Neuron (in vitro differentiated cells): Measurements from ENCODE around the gene YTHDF1.
"Not testable (repeated sequence)": the region's sequence is repeated elsewhere in the genome, so short reads cannot be mapped to it uniquely, and the experiment has no call there.

ENCODE experiments used
- H2AFZ ChIP-seq: one replicate; pipeline ENCODE4 v1.6.1; 2013; ENCODE audit warnings: low read depth, mild to moderate bottlenecking, inconsistent platforms, low read length, moderate library complexity
- H3K27me3 ChIP-seq: one replicate; pipeline ENCODE4 v1.6.1; 2013; ENCODE audit warnings: low read length; ENCODE audit not compliant: insufficient read depth
- H3K36me3 ChIP-seq: one replicate; pipeline ENCODE4 v1.6.1; 2013; ENCODE audit warnings: low read length; ENCODE audit not compliant: insufficient read depth
- H3K4me1 ChIP-seq: one replicate; pipeline ENCODE4 v1.6.1; 2013; ENCODE audit warnings: low read length; ENCODE audit not compliant: insufficient read depth
- H3K4me3 ChIP-seq: 2 replicates; pipeline ENCODE4 v1.5.1; 2013; ENCODE audit warnings: mild to moderate bottlenecking, low read length, moderate library complexity
- H3K9me3 ChIP-seq: one replicate; pipeline ENCODE4 v1.6.1; 2013; ENCODE audit warnings: low read length

Gene YTHDF1

DNA sequence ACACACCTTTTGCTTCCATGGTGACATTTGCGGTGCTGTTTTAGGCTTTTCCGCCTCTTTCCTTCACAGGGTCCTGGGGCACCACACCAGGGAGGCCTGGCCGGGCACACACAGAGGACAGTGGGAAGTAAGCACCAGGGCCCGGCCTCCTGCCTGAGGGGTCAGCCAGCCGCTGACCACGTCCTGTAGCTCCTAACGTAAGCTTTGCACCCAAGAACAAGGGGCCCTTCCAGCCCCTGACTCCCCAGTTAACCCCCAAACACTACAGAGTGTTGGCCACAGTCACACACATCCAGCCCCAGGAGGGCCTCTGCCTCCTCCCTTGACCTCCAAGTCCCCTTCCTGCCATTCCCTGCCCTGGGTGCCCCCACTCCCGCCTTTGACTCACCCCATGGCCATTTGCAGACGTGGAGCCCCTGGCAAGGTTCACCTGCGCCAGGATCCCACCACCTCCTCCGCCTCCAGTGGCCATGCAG lies 54.7 kb downstream of the YTHDF1 start:
- H2AFZ ChIP-seq = no peak overlapping the region
- peaks cover 10% of the 10 kb centered on the region for H3K27me3 ChIP-seq
- no peaks in the 10 kb centered on the region for H3K9me3 ChIP-seq
- H3K4me1 ChIP-seq = peaks cover 24% of the 10 kb centered on the region
- peaks cover 2% of the 10 kb centered on the region for H3K36me3 ChIP-seq
- no peak overlapping the region for H3K4me3 ChIP-seq

DNA sequence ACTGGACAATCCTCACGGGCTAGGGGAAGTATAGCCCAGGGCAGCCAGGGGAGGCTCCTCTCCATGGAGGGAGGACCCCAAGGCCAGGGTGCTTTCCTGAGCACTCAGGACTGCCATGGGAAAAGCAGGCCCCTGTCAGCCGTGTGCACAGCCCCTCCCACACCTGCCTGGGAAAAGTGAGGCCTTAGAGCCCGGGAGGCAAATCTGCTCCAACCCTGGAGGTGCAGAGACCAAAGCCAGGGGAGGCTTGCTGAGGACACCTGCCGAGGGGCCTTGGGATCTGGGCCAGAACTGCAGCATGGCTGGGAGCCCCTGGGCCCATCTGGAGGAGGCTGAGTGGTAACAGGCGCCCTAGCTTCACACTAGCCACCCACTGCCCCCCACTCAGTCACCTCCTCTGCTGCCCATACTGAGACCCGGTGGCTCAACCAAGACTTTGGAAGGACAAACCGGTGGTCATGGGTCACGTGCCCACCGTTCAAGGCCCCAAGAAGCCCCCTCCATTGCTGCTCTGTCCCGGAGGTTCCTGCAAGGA lies 55.2 kb downstream of the YTHDF1 start:
- H3K27me3 ChIP-seq = peaks cover 15% of the 10 kb centered on the region
- no peaks in the 10 kb centered on the region for H3K36me3 ChIP-seq
- no peak overlapping the region for H2AFZ ChIP-seq
- H3K9me3 ChIP-seq = no peaks in the 10 kb centered on the region
- H3K4me3 ChIP-seq = no peak overlapping the region
- H3K4me1 ChIP-seq = peaks cover 24% of the 10 kb centered on the region

GRCh38 chr20:63159826-63160640 lies 55.9 kb downstream of the YTHDF1 start:
- Histone ChIP-seq H3K27me3 (peaks cover 22% of the 10 kb centered on the region), H2AFZ (no peak overlapping the region), H3K9me3 (no peaks in the 10 kb centered on the region), H3K36me3 (no peaks in the 10 kb centered on the region), H3K4me1 (peaks cover 23% of the 10 kb centered on the region), H3K4me3 (no peak overlapping the region)

DNA sequence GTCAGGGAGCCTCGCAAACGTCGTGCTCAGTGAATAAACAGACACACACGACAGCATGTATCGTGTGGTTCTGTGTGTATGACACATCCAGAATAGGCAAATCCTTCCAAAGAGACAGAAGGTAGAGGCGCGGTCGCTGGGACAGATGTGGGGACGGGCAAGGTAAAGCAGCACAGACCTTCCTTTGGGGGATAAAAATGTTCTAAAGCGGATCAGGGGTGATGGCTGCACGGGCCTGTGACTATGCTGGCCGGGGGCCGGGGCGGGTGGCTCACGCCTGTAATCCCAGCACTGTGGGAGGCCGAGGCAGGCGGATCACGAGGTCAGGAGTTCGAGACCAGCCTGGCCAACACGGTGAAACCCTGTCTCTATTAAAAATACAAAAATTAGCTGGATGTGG lies 56.7 kb downstream of the YTHDF1 start:
- not testable (repeated sequence) for H3K36me3 ChIP-seq, H2AFZ ChIP-seq, H3K4me3 ChIP-seq, H3K9me3 ChIP-seq
- H3K27me3 ChIP-seq = peaks cover 28% of the 10 kb centered on the region
- H3K4me1 ChIP-seq = peaks cover 16% of the 10 kb centered on the region

- Histone ChIP-seq H3K9me3 (no peaks in the 10 kb centered on the region), H3K27me3 (peaks cover 31% of the 10 kb centered on the region), H2AFZ (no peak overlapping the region), H3K4me1 (peaks cover 12% of the 10 kb centered on the region), H3K4me3 (no peak overlapping the region), H3K36me3 (no peaks in the 10 kb centered on the region)
These were observed 57.1 kb downstream of the YTHDF1 start for GRCh38 chr20:63158845-63159244.

DNA sequence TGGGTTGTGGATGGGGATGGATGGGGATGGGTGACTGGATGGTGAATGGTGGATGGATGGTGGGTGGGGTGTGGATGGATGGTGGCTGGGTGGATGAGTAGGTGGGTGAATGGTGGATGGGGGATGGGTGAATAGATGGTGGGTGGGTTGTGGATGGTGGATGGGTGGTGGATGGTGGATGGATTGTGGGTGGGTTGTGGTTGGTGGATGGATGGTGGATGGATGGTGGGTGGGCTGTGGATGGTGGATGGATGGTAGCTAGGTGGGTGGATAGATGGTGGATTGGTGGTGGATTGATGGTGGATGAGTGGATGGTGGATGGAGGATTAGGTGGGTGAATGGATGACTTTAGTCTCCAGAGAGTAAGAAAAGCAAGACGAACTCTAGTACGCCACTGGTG lies 57.6 kb downstream of the YTHDF1 start:
- Histone ChIP-seq H3K9me3 (no peaks in the 10 kb centered on the region), H2AFZ (no peak overlapping the region), H3K4me1 (peaks cover 7% of the 10 kb centered on the region), H3K27me3 (peaks cover 32% of the 10 kb centered on the region), H3K36me3 (no peaks in the 10 kb centered on the region), H3K4me3 (no peak overlapping the region)

DNA sequence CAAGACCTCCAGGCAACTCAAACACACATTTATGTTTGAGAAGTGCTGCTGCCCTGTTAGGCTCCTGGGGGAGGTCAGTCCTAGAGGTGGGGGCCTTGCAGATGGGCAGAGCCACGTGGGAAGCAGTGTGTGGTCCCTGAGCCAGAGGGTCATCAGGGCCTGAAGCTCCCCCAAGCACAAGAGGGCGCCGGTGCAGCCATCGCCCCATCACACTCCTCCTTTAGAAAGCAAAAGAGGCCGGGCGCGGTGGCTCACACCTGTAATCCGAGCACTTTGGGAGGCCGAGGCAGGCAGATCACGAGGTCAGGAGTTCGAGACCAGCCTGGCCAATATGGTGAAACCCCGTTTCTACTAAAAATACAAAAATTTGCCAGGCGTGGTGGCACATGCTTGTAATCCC lies 58.5 kb downstream of the YTHDF1 start:
- H3K4me3 ChIP-seq, H3K36me3 ChIP-seq, H3K4me1 ChIP-seq, H2AFZ ChIP-seq, H3K9me3 ChIP-seq: not testable (repeated sequence)
- H3K27me3 ChIP-seq = peaks cover 40% of the 10 kb centered on the region

DNA sequence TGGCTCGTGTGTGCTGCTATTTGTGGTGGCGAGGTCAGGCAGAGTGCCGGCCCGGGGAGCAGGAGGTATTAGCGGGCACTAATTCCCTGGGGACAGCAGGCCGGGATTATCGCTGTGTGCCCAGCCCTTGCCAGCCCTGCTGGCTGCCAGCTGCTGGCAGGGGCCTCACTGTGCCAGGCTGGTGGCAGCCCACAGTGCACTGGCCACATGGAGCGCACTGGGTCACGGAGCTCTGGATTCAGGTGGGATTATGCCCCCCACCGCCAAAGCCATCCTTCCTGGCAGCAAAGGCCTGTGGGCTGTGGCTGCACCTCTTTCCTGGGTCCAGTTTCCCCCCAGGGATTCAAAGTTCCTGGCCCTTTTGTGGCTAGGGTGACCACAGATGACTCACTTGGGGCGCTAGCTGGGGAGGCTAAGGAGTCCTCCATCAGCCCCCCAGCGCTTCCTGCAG lies 59.7 kb downstream of the YTHDF1 start:
- no peak overlapping the region for H2AFZ ChIP-seq
- peaks cover 42% of the 10 kb centered on the region for H3K27me3 ChIP-seq
- no peaks in the 10 kb centered on the region for H3K9me3 ChIP-seq
- no peaks in the 10 kb centered on the region for H3K4me1 ChIP-seq
- H3K4me3 ChIP-seq = no peak overlapping the region
- H3K36me3 ChIP-seq = no peaks in the 10 kb centered on the region

DNA sequence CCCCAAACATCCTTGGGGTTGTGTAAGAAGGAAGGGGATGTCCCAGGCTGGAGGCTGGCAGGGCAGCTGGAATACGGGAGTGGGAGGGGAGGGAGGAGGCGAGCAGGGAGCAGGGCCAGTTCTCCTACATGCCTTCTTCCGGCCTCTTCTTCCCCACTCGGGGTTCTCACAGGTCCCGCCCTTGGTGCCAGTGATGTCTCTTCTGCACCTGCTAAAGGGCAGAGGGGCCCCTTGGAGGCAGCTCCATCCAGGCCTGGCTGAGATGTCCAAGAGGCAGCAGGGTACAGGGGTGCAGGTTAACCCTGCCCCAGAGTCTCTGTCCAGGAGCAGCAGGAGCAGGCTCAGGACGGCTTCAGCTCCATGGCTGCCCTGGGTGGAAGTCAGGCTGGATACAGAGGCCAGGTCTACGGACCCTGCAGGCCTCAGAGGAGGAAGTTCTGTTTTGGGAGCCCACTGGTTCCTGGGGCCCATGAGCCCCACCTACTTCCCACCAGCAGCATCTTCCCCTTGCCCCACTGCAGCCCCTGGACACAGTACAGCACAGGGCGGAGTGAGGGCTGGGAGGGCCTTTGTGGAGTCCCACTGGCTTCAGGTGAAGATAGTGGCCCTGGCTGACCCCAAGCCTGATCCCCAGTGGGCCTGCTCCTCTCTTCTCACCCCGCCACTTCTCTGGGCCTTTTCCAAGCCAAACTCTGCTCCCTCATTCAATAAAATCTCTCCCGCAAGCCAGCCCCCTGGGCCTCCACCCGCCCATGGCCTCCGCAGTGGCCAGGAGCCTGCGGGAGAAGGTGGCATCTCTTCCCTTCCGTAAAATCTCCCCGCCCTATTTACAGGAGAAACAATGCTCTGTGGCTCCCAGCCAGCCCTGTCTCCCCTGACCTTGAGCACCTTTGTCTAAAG lies 60.4 kb downstream of the YTHDF1 start:
- Histone ChIP-seq H3K36me3 (no peaks in the 10 kb centered on the region), H3K27me3 (peaks cover 47% of the 10 kb centered on the region)

DNA sequence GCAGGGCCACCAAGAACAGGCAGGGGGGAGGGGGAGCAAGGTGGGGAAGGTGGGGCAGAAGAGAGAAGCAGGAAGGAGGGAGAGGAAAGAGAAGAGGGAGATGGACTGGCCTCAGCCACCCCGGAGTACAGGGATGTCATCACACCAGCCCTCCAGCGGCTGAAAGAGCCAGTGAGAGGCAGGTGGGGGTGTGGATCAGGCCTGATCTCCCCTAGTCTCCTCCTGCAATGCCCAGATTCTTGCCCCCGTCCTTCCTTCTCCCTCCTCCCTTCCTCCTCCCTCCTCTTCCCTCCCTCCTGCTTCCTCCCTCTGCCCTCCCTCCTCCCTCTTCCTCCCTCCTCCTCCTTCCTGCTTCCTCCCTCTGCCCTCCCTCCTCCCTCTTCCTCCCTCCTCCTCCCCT lies 61.5 kb downstream of the YTHDF1 start:
- no peaks in the 10 kb centered on the region for H3K36me3 ChIP-seq
- H3K4me1 ChIP-seq = no peaks in the 10 kb centered on the region
- H3K4me3 ChIP-seq = no peak overlapping the region
- no peak overlapping the region for H2AFZ ChIP-seq
- peaks cover 3% of the 10 kb centered on the region for H3K9me3 ChIP-seq
- peaks cover 51% of the 10 kb centered on the region for H3K27me3 ChIP-seq

More for the DNA sequence above, 60.4 kb downstream of the YTHDF1 start:
- no peak overlapping the region for H2AFZ ChIP-seq
- no peak overlapping the region for H3K4me3 ChIP-seq
- H3K9me3 ChIP-seq = no peaks in the 10 kb centered on the region
- H3K4me1 ChIP-seq = no peaks in the 10 kb centered on the region

- peaks cover 53% of the 10 kb centered on the region for H3K27me3 ChIP-seq
- H3K36me3 ChIP-seq = no peaks in the 10 kb centered on the region
- peaks cover 7% of the 10 kb centered on the region for H3K9me3 ChIP-seq
- H3K4me1 ChIP-seq = no peaks in the 10 kb centered on the region
- no peak overlapping the region for H2AFZ ChIP-seq
- no peak overlapping the region for H3K4me3 ChIP-seq
These were observed 62.4 kb downstream of the YTHDF1 start for GRCh38 chr20:63153254-63154221.
